Measurements from ENCODE around the gene MRM1.

Gene MRM1

GRCh38 chr17:36653374-36653773 is 52.0 kb downstream of the MRM1 start:
- H3K27ac ChIP-seq (ENCODE audit: low read depth, low read length, severe bottlenecking), result no peak overlapping the region
- 100% methylated on average over 1 of the region's 3 CpGs for WGBS, 2 experiments (ENCODE audit: insufficient coverage in 2 of 2)
- no peaks in the 10 kb centered on the region for H3K36me3 ChIP-seq (ENCODE audit: control insufficient read depth, insufficient read depth, low read length)
- H3K4me1 ChIP-seq (ENCODE audit: control insufficient read depth, insufficient read depth, low read length, poor library complexity, severe bottlenecking), result peaks cover 4% of the 10 kb centered on the region
- no peak overlapping the region for H3K4me3 ChIP-seq (ENCODE audit: extremely low read depth, insufficient read depth, low read length, poor library complexity, severe bottlenecking)
- H3K9me3 ChIP-seq (ENCODE audit: control insufficient read depth, low read length), result no peaks in the 10 kb centered on the region

GRCh38 chr17:36653856-36654255 is 52.5 kb downstream of the MRM1 start:
- Histone ChIP-seq H3K36me3 (ENCODE audit: control insufficient read depth, insufficient read depth, low read length) (no peaks in the 10 kb centered on the region), H3K4me1 (ENCODE audit: control insufficient read depth, insufficient read depth, low read length, poor library complexity, severe bottlenecking) (peaks cover under 1% of the 10 kb centered on the region), H3K4me3 (ENCODE audit: extremely low read depth, insufficient read depth, low read length, poor library complexity, severe bottlenecking) (no peak overlapping the region), H3K27ac (ENCODE audit: low read depth, low read length, severe bottlenecking) (no peak overlapping the region), H3K9me3 (ENCODE audit: control insufficient read depth, low read length) (no peaks in the 10 kb centered on the region)
- WGBS, 2 experiments (ENCODE audit: insufficient coverage in 2 of 2), result 77 to 92% methylated on average over 9 of the region's 13 CpGs

DNA sequence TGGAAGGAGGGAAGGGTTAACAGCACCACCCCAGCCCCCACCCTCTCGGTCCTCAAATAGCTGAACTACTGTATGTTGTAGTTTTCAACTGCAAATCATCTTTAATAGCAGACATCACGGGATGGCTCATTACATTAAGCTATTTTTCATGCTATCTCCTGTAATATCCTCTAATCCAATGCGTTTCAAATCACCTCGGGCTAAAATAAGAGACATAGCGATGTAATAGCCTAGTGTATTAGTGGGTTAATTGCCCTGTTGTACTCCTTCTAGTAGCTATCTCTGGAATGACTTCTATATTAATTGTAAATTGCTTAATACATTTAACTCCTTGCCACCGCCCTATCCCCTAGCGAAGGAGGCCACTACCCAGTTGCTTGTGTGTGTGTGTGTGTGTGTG is 54.3 kb downstream of the MRM1 start:
- 83% methylated on average over 1 of the region's 7 CpGs; no CpG with 5 or more reads in 1 of the 2 experiments for WGBS, 2 experiments (ENCODE audit: insufficient coverage in 2 of 2)
- H3K4me1 ChIP-seq (ENCODE audit: control insufficient read depth, insufficient read depth, low read length, poor library complexity, severe bottlenecking), result no peaks in the 10 kb centered on the region
- no peaks in the 10 kb centered on the region for H3K36me3 ChIP-seq (ENCODE audit: control insufficient read depth, insufficient read depth, low read length)
- no peak overlapping the region for H3K27ac ChIP-seq (ENCODE audit: low read depth, low read length, severe bottlenecking)
- H3K4me3 ChIP-seq (ENCODE audit: extremely low read depth, insufficient read depth, low read length, poor library complexity, severe bottlenecking), result no peak overlapping the region
- no peaks in the 10 kb centered on the region for H3K9me3 ChIP-seq (ENCODE audit: control insufficient read depth, low read length)

GRCh38 chr17:36657390-36657762 is 56.0 kb downstream of the MRM1 start:
- 59 to 79% methylated on average over 14 to 22 of the region's 25 CpGs for WGBS, 2 experiments (ENCODE audit: insufficient coverage in 2 of 2)
- Histone ChIP-seq H3K4me1 (ENCODE audit: control insufficient read depth, insufficient read depth, low read length, poor library complexity, severe bottlenecking) (no peaks in the 10 kb centered on the region), H3K9me3 (ENCODE audit: control insufficient read depth, low read length) (no peaks in the 10 kb centered on the region), H3K4me3 (ENCODE audit: extremely low read depth, insufficient read depth, low read length, poor library complexity, severe bottlenecking) (peak overlapping the region; percentile 39), H3K36me3 (ENCODE audit: control insufficient read depth, insufficient read depth, low read length) (no peaks in the 10 kb centered on the region), H3K27ac (ENCODE audit: low read depth, low read length, severe bottlenecking) (no peak overlapping the region)

DNA sequence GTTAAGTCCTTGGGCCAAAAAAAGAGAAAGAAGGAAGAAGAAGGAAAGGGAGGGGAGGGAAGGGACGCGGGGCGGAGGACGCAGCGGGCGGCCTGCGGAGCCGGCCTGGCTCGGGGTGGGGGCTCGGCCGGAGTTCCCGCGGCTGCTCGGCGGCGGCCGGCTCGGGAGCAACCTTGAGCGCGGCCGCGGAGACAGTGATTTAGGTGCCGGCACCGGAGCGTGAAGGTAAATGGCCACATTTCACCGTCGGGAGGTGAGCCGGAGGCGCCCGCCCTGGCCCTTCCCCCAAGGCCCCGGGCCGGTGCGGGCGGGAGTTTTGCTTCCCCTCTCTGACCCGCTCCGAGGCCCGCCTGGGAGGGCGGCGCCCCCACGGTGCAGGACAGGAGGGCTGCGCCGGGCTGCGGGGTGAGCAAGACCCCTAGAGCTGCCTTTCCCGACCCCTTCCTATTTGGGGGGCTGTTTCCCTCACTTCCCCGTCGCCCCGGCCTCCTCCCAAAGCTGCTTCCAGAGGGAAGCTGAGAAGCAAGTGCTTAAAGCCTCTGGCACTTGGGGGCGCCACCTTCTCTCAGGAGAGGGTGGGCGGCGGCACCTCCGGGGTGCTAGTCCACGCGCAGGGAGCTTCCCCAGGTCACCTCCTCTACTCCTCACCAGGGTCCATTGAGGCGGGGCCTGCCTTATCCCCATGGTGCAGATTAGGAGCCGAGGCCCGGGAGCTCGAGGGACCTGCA is 56.5 kb downstream of the MRM1 start:
- no peak overlapping the region for H3K27ac ChIP-seq (ENCODE audit: low read depth, low read length, severe bottlenecking)
- H3K4me1 ChIP-seq (ENCODE audit: control insufficient read depth, insufficient read depth, low read length, poor library complexity, severe bottlenecking), result no peaks in the 10 kb centered on the region
- H3K36me3 ChIP-seq (ENCODE audit: control insufficient read depth, insufficient read depth, low read length), result no peaks in the 10 kb centered on the region
- peak overlapping the region; percentile 39 for H3K4me3 ChIP-seq (ENCODE audit: extremely low read depth, insufficient read depth, low read length, poor library complexity, severe bottlenecking)
- WGBS, 2 experiments (ENCODE audit: insufficient coverage in 2 of 2), result 5 to 6% methylated on average over 17 to 37 of the region's 57 CpGs
- H3K9me3 ChIP-seq (ENCODE audit: control insufficient read depth, low read length), result no peaks in the 10 kb centered on the region

Data from mesodermal cell (in vitro differentiated cells).